ENCODE results near the gene WAPL.

- TF ChIP-seq, protein P1, sequence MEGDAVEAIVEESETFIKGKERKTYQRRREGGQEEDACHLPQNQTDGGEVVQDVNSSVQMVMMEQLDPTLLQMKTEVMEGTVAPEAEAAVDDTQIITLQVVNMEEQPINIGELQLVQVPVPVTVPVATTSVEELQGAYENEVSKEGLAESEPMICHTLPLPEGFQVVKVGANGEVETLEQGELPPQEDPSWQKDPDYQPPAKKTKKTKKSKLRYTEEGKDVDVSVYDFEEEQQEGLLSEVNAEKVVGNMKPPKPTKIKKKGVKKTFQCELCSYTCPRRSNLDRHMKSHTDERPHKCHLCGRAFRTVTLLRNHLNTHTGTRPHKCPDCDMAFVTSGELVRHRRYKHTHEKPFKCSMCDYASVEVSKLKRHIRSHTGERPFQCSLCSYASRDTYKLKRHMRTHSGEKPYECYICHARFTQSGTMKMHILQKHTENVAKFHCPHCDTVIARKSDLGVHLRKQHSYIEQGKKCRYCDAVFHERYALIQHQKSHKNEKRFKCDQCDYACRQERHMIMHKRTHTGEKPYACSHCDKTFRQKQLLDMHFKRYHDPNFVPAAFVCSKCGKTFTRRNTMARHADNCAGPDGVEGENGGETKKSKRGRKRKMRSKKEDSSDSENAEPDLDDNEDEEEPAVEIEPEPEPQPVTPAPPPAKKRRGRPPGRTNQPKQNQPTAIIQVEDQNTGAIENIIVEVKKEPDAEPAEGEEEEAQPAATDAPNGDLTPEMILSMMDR (IDR thresholded peaks at IDR 0.05; ENCODE audit: low read depth, low read length, poor library complexity, severe bottlenecking) = no peak
- no peak for TF ChIP-seq EZH2phosphoT487 (IDR thresholded peaks at IDR 0.05; ENCODE audit: borderline replicate concordance, low read length)
Observed at GRCh38 chr10:86411281-86411841, 110.2 kb downstream of the WAPL start.

Measured in DOHH2 (cell line).